ENCODE results near the gene PCNX1.
A peak's percentile ranks its signal among the peaks of the same experiment; 100 is the strongest.
"Not testable (repeated sequence)": the region's sequence is repeated elsewhere in the genome, so short reads cannot be mapped to it uniquely, and the experiment has no call there.

Gene PCNX1

DNA sequence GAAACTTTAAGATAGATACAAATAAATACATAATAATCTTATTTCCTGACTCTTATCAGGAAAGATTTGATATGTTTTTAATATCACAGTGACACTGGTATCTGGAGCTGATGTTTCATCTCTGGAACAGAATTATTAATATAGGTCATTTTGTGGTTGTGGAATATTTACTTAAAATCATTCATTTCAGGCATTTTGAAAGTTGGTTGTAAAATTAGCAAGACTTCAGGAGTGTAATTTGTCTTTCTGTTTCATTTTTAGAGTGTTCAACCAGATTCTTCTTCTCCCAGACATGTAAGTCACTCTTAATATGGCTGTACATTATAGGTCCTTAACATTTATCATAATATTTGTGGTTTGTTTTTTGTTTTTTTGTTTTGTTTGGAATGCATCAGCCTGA is 115.7 kb downstream of the PCNX1 start:
- no peak for DNase-seq

DNA sequence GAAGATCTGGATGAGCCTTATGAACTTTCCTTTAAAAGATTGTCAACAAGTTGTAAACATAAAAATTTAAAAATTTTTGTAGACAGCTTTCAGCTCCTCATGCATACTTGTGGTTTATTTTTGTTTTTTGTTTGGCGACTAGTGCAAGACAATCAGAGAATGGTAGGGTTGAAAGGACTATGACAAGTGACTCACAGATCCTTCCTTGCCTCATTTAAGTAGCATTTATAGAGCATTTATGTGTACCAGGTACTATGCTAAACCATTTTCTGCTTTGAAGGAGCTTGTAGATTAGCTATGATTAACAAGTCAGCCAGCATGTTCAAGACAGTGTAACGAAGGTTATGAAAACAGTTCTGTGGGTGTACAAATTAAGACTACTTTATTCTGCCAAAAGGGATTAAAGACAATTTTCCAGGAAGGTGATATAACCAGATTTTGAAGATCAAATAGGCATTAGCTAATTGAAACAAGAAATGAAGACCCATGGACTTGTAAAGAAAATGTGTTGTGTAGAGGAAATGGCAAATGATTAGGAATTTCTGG is 122.0 kb downstream of the PCNX1 start:
- DNase-seq: no peak

DNA sequence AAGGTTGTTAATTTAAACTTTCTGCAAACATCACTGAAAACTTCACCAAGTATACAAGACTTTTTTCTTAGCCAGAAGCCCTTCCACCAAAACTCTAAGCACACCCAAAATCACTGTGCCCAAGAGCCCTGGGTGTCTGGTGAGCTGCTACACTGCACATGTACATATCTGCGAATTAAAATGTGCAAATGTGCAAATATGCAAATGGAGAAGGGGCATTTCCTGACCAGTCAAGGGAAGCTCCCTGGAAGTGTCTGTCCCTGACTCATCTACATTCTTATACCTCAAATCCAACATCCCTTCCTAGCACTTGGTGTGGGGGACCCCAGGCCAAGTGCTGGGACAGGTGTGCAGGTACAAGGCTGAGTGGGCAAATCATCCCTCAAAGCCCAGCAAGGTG is 123.7 kb downstream of the PCNX1 start:
- no peak for DNase-seq

DNA sequence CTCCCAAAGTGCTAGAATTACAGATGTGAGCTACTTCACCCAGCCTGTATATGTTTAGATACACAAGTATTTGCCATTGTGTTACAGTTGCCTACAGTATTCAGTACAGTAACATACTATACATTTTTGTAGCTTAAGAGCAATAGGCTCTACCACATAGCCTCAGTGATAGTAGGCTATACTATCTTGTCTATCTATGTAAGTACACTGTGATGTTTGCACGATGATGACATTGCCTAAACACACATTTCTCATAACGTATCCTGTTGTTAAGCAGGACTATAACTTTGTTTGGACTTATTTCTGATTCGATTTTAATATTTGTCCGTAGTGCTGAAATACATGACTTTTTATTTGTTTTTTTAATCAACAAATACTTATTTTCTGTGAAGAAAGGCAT is 129.2 kb downstream of the PCNX1 start:
- no peak for DNase-seq

DNA sequence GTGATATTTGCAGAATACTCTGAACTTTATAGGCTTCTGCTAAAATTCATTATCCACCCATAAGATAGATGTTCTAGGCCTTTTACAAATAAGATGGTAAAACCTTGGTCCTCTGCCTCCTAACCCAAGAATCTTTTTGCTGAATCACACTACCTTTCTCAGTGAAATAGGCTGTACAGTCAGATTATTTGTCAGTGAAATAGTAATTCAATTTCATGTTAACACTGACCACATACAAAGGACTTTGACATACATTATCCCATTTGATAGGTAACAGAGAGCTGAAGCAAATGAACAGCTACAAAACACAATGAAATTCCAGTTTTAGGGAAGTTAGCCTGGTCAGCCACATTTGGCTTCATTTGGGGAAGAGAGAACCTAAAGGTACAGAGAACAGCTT is 141.1 kb downstream of the PCNX1 start:
- no peak for DNase-seq

DNA sequence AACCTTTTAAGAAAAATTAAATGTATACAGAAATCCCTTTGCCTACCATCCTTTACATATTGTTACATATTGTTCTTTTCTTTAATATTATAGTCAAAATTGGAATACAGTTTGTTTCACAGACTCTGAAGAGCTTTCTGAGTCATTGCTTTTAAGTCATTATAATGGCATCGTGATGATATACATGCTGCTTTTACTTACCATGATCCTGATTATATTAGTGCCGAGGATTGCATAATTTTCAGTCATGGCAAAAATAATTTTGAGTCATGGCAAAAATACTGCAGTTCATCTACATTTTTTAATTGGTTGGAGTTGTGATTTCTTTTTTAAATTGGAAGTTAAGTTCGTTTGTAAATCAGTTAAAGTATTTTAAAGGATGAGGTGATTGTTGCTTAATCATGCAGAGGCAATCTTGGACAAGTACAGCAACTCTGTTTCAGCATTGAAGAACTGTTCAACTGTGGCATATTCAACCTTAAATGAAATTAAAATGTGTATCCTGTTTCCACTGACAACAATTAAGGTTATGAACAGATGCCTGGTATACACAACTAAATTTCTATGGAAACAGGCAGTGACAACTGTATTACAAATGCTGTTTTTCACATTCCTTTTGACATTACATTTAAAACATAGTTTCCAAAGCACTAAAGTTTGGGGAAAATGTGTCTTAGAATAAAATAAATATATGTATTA is 142.3 kb downstream of the PCNX1 start:
- no peak for DNase-seq

DNA sequence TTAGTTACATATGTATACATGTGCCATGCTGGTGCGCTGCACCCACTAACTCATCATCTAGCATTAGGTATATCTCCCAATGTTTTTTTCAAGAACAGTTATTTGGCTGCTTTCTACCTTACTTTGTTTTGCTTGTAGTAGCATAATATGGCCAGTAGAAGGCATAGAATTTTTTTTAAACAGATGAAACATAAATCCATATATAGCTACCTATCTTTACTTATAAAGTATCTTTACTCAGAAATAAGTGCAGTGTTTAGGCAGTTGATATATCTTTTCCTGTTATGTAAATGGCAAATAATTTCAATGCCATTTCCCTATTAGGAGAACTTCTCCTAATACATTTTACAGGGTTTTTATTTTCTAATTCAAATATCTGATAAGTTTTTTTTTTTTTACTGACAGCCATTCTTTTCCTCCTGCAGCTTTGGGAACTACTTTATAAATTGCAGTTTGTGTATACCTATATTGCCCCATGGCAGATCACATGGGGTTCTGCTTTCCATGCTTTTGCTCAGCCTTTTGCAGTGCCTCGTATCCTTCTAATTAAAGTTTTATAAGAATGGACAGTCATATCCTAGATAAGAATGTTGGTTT is 143.1 kb downstream of the PCNX1 start:
- DNase-seq: peak; percentile 32

DNA sequence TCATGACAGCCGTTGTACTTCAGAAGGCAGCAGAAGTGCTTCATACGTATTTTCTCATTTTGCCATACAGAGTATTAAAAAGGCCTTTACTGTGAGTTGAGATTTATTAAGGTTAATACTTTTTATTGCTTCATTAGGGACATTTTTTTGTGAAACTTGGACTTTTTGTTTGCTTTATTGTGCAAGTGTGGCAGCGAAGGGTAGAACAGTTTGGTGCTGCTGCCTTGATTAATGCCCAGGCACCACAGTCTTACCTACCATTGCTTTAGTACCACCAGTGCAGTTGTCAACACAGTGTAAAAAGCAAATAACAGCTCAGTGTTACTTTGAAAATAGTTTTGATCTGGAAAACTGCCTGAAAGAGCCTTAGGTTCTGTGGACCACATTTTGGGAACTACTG is 147.4 kb downstream of the PCNX1 start:
- DNase-seq: no peak

DNA sequence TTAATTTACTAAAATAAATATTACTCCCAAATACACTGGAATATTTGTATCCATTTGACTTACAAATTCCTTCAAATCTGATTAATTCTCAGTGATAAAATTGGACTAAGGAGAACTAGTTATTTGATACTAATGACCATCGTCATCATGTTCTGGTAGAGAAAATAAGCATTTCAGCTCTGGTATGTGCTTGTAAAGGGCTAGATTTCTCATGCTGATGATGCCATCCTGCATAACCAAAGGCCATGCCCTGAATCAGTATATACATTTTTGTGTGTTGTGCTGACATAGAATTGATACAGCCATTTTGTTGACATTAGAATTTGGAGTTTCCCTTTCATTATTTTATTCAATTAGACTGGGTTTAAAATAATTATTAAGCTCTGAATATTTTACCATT is 148.9 kb downstream of the PCNX1 start:
- no peak for DNase-seq

DNA sequence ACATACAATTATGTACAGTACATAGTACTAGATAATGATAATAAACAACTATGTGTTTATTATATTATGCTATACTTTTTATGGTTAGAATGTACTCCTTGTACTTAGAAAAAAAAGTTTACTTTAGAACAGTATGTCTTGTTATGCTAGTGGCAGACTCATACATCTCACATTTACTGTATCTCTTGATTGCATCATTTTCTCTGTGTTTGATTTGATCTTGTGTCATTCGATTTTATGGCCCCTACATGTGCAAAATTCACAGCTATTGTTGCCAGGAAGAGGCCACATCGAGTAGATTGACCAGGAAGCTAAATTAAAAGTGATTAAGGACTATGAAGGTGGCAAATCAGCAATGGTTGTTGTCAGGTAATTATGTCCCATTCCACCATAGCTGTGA is 153.0 kb downstream of the PCNX1 start:
- DNase-seq: no peak

DNA sequence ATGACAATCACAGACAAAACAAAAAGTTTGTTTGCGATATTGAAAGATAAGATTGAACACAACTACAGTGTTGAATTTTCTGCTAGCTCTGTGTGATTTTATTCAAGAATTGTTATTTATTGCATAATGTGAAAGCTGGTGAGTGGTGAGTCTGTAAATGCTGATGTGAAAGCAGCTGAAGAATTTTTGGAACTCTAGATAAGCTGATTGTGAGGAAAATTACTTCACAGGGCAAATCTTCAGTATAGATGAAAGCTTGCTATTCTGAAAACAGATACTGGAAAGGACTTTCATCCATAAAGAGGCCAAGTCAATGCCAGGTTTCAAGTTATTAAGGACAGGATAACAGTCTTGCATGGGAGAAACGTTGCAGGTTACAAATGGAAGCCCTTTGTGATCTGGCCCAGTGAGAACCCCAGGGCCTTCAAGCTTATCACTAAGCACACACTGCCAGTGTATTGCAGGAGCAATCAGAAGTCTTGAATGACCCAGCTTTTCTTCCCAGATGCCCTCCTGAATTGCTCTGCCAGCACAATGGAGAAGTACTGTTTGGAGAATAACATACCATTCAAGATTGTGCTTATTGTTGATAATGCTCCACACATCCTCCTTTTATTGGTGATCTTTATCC is 153.7 kb downstream of the PCNX1 start:
- DNase-seq: no peak

DNA sequence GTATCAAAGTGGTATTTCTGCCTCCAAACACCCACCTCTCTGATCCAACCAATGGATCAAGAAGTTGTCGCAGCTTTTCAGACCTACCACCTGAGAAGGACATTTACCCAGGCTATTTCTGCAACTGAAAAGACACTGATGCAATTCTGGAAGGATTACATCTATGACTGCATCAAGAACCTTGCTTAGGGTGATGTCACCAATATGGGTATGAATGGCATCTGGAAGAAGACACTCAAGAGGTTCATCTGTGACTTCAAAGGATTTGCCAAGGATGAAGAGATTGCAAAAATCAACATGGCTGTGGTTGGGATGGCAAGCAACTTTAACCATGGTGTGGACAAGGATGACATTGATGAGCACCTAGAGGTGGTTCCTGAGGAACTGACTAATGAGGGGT is 154.2 kb downstream of the PCNX1 start:
- no peak for DNase-seq

DNA sequence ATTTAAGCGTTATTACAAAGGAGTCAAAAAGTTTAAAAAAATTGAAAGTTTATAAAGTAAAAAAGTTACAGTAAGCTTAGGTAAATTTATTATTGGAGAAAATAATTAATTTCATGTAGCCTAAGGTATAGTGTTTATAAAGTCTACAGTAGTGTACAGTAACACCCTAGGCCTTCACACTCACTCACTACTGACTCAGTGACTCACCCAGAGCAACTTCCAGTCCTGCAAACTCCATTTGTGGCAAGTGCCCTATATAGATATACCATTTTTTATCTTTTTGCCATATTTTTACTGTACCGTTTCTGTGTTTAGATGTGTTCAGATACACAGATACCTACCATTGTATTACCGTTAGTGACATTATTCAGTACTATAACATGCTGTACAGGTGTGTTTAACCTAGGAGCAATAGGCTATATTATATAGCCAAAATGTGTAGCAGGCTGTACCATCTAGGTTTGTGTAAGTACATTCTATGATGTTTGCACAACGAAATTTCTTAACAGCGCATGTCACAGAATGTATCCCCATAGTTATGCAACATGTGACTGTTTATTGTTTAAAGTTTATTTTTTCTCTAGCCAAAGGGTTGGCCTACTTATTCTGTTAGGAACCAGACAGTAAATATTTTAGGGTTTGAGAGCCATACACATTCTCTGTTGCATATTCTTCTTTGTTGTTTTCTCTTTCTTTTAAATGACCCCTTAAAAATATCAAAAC is 155.5 kb downstream of the PCNX1 start:
- DNase-seq: no peak

DNA sequence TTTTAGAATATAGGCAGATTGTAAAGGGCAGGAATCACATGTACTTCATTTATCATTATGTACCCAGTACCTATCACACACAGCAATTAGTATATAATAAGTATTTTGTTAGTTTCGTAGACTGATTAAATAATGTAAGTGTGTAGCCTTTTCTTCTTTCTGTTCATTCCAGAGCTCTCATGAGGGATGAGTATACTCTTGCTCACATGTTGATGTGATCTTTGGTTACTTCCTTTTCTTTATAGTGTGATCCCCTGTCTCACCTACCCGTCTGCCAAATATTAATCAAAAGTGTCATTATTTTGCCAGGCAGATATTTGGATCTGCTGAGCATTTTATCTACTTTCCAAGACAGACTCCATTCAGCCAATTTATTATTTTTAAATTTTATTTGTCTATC is 156.1 kb downstream of the PCNX1 start:
- no peak for DNase-seq

DNA sequence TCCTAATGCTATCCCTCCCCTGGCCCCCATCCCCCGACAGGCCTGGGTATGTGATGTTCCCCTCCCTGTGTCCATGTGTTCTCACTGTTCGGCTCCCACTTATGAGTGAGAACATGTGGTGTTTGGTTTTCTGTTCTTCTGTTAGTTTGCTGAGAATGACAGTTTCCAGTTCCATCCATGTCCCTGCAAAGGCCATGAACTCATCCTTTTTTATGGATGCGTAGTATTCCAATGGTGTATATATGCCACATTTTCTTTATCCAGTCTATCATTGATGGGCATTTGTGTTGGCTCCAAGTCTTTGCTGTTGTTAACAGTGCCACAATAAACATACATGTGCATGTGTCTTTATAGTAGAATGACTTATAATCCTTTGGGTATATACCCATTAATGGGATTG is 157.5 kb downstream of the PCNX1 start:
- DNase-seq: not testable (repeated sequence)

DNA sequence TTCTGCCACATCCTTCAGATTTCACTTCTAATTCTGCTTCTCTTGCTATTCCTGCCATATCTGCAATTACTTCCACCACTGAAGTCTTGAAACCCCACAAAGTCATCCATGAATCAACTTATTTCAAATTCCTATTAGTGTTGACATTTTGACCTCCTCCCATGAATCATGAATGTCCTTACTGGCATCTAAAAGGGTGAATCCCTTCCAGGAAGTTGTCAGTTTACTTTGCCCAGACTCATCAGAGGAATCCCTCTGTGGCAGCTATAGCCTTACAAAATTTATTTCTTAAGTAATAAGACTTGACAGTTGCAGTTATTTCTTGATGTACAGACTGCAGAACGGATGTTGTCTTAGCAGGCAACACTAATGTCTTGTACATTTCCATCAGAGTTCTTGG is 162.9 kb downstream of the PCNX1 start:
- no peak for DNase-seq

DNA sequence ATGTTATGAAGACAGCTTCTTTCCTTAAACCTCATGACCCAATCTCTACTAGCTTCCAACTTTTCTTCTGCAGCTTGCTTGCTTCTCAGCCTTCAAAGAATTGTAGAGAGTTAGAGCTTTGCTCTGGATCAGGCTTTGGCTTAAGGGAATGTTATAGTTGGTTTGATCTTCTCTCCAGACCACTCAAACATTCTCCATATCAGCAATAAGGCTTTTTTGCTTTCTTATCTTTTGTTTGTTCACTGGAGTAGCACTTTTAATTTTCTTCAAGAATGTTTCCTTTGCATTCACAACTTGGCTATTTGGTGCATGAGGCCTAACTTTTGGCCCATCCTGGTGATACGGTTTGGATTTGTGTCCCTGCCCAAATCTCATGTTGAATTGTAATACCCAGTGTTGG is 163.8 kb downstream of the PCNX1 start:
- DNase-seq: no peak

DNA sequence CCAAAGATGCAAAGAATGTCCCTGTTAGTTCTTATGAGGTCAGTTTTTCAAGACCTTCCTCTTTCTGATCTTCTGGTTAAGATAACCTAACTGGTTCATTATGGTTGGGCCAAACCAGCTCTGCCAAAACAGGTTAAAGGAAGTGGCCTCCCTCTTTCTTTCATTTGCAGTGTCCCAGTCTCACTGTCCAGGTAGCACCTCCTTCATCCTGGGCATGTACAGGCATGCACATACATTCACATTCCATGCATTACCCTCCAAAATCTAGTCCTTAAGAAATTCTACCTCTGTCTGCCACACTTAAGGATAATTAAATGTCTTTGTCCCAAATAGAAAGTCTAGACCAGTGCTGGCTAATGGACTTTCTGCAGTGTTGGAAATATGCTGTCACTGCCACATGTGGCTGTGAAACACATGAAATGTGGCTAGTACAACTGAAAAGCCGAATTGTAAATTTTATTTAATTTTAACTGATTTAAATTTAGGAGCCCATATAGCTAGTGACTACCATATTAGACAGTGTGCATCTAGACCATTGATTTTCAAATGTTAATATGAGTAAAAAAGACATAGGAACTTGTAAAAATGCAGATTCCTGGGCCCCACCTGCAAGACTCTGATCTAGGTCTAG is 169.3 kb downstream of the PCNX1 start:
- no peak for DNase-seq

DNA sequence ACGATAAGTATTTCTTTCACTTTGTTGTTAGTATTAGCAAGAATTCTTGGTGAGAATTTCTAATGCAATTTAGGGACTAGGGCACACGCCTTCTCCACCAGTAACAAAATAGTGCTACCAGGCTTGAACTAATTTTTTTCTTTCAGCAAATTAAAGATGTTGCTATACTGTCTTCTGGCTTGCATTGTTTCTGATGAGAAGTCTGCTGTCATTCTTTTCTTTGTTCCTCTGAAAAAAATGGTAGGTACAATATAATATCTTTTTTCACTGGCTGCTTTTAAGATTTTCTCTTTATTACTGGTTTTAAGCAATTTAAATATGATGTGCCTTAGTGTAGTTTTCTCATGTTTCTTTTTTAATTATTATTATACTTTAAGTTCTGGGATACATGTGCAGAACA is 171.2 kb downstream of the PCNX1 start:
- no peak for DNase-seq

DNA sequence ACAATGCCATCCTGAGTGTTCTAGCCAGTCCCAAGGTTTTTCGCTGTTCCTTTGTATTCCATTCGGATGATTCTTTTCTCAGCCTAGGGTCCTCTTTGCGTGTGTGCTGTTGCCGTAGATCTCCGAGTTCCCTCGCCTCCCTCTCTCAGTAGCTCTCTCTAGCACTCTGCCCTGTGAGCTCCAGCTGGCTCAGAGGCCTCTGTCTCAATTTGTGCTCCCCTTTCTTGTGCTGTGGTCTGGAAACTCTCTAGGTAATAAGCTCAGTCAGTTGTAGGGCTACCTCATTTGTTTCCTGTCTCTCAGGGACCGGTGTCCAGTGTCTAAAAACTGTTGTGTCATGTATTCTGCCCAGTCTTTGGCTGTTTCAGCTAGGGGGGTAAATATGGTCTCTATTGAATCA is 179.3 kb downstream of the PCNX1 start:
- DNase-seq: no peak

DNA sequence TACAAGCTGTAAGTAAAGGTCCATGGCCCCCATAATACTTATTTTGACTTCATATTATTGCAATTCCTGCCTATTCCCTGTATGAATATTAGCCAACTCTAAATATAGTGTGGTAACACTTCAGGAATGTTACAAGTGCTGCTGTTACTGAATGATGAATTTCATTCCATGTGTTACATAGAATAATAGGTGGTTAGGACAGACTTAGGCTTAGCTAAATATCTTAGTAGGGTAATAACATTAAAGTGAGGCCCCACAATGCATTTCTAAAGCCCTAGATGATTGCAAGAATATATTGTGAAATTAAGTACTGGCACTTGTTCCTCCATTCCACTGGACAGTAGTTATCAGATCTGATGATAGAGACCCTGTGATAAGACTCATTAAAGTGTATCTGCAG is 182.7 kb downstream of the PCNX1 start:
- no peak for DNase-seq

DNA sequence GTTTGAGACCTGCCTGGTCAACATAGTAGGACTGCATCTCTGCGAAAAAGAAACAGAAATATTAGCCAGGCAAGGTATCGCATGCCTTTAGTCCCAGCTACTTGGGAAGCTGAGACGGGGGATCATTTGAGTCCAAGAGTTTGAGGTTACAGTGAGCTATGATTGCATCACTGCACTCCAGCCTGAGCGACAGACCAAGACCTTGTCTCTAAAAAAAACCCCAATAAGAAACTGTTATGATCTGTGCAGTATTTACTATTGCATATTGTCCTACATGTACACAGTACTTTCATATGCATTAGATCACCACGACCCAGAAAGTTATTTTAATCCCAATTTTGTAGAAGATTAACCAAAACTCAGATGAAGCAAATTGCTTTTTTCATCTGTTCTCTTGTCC is 187.5 kb downstream of the PCNX1 start:
- DNase-seq: no peak

DNA sequence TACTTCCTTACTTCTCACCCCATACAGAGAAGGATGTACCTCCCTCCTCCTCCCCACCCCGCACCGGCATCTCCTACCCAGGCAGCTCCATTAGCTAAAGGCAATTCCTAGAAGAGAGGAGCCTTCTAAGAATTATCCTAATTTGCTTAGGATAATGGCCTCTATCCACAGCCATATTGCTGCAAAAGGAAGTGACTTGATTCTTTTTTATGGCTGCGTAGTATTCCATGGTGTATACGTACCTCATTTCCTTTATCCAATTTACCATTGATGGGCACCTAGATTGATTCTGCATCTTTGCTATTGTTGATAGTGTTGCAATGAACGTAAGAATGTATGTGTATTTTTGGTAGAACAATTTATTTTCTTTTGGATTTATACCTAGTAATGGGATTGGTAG is 189.7 kb downstream of the PCNX1 start:
- DNase-seq: no peak
